WTC11 (cell line): ENCODE measurements around the gene CLDND2.

Source experiments
- ATF2 ChIP-seq: sonication (generic); formaldehyde crosslinking; IDR thresholded peaks from 2 replicates; pipeline ENCODE4 v1.8.1; 2022; ENCODE audit warnings: low read depth, missing genetic modification reagents, borderline replicate concordance
- ATF3 ChIP-seq: sonication (generic); formaldehyde crosslinking; conservative IDR thresholded peaks from 2 replicates; pipeline ENCODE4 v1.8.1; 2022; ENCODE audit warnings: mild to moderate bottlenecking, missing genetic modification reagents
- CTCF ChIP-seq: fragments of 200-600 bp; IDR thresholded peaks from 2 replicates; pipeline ENCODE4 v1.8.0; 2022; ENCODE audit warnings: antibody characterized with exemption
- ELF4 ChIP-seq: sonication (generic); formaldehyde crosslinking; IDR thresholded peaks from 2 replicates; pipeline ENCODE4 v1.8.1; 2022; ENCODE audit warnings: low read depth, mild to moderate bottlenecking, moderate library complexity, missing genetic modification reagents
- FOXJ3 ChIP-seq: sonication (generic); formaldehyde crosslinking; IDR thresholded peaks from 2 replicates; pipeline ENCODE4 v1.9.0; 2021; ENCODE audit warnings: missing genetic modification reagents, mild to moderate bottlenecking, borderline replicate concordance
- FOXK1 ChIP-seq: sonication (generic); formaldehyde crosslinking; IDR thresholded peaks from 2 replicates; pipeline ENCODE4 v1.8.0; 2022; ENCODE audit warnings: mild to moderate bottlenecking, moderate library complexity, missing genetic modification reagents
- KAT7 ChIP-seq: sonication (generic); formaldehyde crosslinking; IDR thresholded peaks from 2 replicates; pipeline ENCODE4 v1.8.1; 2023; ENCODE audit warnings: missing genetic modification reagents, mild to moderate bottlenecking, borderline replicate concordance
- MLX ChIP-seq: sonication (generic); formaldehyde crosslinking; IDR thresholded peaks from 2 replicates; pipeline ENCODE4 v1.8.1; 2023; ENCODE audit warnings: mild to moderate bottlenecking, missing genetic modification reagents, moderate library complexity
- RELA ChIP-seq: sonication (generic); formaldehyde crosslinking; IDR thresholded peaks from 2 replicates; pipeline ENCODE4 v1.8.1; 2022; ENCODE audit warnings: missing genetic modification reagents, mild to moderate bottlenecking, borderline replicate concordance
- TCF7 ChIP-seq: sonication (generic); formaldehyde crosslinking; IDR thresholded peaks from 2 replicates; pipeline ENCODE4 v1.8.0; 2022; ENCODE audit warnings: mild to moderate bottlenecking, low read depth, missing genetic modification reagents, moderate library complexity
- TEAD4 ChIP-seq: sonication (generic); formaldehyde crosslinking; IDR thresholded peaks from 2 replicates; pipeline ENCODE4 v1.8.0; 2022; ENCODE audit warnings: mild to moderate bottlenecking, missing genetic modification reagents
- ZNF138 ChIP-seq: sonication (generic); formaldehyde crosslinking; conservative IDR thresholded peaks from 2 replicates; pipeline ENCODE4 v1.8.1; 2022; ENCODE audit warnings: mild to moderate bottlenecking, moderate library complexity, missing genetic modification reagents
- ZNF232 ChIP-seq: sonication (generic); formaldehyde crosslinking; IDR thresholded peaks from 2 replicates; pipeline ENCODE4 v1.8.0; 2022; ENCODE audit warnings: mild to moderate bottlenecking, missing genetic modification reagents
- TF ChIP-seq, protein P1 (sequence below): sonication (generic); formaldehyde crosslinking; IDR thresholded peaks from 2 replicates; pipeline ENCODE4 v1.8.0; 2022; ENCODE audit warnings: mild to moderate bottlenecking, missing genetic modification reagents

- no peak for TF ChIP-seq CTCF
- TF ChIP-seq KAT7 (CRISPR knock-in tag) = no peak
- TF ChIP-seq RELA (CRISPR knock-in tag) = no peak
- no peak for TF ChIP-seq ZNF138
- no peak for TF ChIP-seq FOXK1 (CRISPR knock-in tag)
- TF ChIP-seq FOXJ3 = no peak
- no peak for TF ChIP-seq ELF4
- TF ChIP-seq, protein P1, sequence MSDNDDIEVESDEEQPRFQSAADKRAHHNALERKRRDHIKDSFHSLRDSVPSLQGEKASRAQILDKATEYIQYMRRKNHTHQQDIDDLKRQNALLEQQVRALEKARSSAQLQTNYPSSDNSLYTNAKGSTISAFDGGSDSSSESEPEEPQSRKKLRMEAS = no peak
- TF ChIP-seq ATF2 = no peak
- no peak for TF ChIP-seq MLX (CRISPR knock-in tag)
- no peak for TF ChIP-seq TCF7
- no peak for TF ChIP-seq ZNF232 (CRISPR knock-in tag)
- no peak for TF ChIP-seq TEAD4 (CRISPR knock-in tag)
- no peak for TF ChIP-seq ATF3
Observed at GRCh38 chr19:51339313-51339686, 29.5 kb downstream of the CLDND2 start.
